HG02938 (cell line): Measurements from ENCODE around the gene ZNF717.
"Not testable (repeated sequence)": the region's sequence is repeated elsewhere in the genome, so short reads cannot be mapped to it uniquely, and the experiment has no call there.

Source experiments
- ATAC-seq: cut with Tn5 transposase; IDR thresholded peaks from one replicate; pipeline ENCODE4 v1.9.1; 2021; ENCODE audit warnings: mild to moderate bottlenecking, moderate library complexity; ENCODE audit not compliant: unreplicated experiment

ZNF717 gene

DNA sequence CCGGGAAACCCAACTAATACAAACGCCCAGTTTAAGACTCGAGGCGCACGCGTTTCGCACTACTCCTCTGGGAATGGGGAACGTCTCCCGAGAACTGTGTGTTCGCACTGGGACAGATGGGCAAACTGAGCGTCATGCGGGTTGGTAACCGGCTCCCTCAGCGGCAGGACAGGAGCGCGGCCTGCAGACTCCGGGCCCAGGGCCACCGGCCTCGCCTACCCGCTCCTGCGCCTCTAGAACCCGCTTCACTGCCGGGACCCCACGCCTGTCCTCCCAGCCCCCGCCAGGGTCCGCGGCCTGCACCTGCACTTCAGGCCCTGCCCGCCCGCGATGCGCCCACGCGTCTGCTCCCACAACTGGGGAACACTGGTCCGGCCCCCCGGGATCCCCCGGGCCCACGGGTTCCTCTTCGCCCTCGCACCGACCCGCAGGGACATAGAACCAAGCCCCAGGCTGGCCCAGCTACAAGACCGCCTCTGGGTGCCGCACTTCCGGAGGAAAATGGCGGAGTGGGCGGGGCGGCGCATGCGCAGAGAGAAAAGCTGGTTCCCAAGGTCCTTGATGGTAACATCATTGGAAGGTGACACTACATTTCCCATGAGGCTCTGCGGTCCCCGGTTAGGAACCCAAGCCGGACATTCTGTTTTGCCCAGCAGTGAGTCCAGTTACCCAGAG is at the start of gene ZNF717:
ZNF717 (minus strand) TSS at position 469 of the 675 bp plus-strand sequence. CDS start 2,187 bp downstream, outside the sequence.
- ATAC-seq = not testable (repeated sequence)

DNA sequence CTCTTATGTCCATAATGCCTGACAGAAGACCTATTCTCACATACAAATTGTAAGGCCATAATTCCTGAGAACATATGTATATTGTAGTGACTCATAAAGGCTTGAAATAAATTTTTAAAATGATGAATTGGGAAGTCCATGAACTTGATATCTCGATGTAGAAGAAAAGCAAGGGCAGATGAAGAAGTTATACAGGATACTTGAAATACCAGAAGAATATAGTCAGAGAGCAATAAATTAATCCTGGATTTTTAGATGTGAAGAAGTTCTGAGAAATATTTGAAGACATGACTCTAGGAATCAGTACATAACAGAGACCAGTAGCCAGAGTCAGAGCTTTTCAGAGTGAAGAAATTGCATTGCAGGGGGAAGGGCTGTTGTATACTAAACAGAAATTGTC is 45.7 kb upstream of the ZNF717 start:
- ATAC-seq = not testable (repeated sequence)

DNA sequence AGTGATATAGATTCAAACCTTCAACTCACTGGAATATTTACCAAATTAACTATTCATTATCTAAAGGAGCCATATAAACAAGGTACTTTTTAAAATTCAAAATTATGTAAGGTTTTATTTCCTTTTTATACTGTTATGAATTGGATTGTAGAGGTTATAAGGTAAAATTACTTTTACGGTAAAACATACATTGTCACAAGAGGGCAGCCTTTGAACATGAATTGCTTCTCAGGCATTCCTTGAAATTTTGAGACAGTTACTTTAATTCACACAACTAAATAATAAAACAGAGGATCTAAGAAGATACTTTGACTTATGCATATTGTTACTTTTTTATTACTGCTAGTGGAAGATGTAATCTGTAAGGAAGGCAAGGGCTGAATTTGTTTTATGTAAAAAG is 32.7 kb upstream of the ZNF717 start:
- not testable (repeated sequence) for ATAC-seq

DNA sequence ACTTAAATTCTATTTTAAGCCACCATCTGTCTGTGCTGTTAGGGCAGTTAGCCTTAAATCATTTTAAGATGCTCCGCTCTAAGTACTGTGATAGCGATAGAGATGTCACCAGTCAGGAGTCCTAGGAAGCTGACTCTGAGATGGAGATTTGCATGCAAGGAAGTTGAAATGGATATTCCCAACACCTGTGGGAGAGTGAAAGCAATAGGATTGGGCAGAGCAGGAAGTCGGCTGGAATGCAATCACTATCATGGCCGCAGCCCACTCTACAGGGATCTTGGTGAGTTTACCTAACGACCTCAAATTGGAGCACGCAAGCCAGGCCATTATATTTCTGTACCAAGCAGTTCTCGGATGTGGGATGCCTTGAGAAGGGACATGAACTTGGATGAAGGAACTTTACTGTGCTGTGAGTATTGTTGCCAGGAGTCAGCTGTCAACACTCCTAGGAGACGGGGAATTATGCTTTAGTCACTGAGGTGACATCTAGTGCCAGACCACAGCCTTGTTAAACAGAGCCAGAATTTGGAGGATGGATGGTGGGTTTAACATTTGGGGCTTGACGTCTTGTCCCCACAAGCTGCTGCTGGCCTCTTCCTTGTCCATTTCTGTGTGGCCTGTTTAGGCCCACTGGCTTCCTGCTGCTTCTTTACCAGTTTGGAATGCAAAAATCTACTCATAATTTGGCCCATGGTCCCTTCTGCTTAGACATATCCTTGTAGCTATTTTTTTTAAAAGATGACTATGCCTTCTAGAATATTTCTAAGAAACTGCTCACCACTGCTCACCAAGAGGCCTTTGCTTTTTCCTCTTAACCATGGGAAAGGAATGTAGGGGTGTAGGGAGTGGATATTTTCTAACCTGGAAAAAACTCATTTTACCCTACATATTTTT is 31.2 kb upstream of the ZNF717 start:
- ATAC-seq = not testable (repeated sequence)

DNA sequence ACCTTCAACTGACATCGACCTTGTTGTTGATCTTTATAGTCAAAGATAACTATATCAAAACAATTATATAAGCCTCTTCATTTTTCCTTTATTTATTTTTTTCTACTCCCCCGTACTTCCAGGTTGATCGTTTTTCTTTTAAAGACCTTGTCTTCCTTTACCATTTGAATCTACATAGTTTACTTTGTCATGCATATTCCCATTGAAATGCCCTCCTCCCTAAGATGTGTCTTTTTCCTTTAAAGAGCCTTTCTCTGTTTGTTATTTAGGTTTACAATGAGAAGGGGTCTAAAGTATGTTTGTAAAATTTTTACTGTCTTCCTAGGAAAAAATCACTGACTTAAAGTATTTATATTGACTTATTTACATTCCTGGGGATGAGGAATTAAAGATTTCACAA is 29.4 kb upstream of the ZNF717 start:
- ATAC-seq = no peak

DNA sequence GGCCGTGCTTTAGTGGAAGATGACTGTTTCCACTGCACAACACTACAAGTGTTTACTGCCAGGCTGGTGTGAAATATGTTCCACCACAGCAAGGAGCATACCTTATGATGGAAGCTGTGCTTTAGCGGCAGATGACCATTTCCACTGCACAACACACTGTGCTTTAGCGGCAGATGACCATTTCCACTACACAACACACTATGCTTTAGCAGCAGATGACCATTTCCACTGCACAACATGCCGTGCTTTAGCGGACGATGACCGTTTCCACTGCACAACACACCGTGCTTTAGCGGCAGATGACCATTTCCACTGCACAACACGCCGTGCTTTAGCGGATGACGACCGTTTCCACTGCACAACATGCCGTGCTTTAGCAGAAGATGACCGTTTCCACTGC is 2.8 kb downstream of the ZNF717 start:
- ATAC-seq = no peak

DNA sequence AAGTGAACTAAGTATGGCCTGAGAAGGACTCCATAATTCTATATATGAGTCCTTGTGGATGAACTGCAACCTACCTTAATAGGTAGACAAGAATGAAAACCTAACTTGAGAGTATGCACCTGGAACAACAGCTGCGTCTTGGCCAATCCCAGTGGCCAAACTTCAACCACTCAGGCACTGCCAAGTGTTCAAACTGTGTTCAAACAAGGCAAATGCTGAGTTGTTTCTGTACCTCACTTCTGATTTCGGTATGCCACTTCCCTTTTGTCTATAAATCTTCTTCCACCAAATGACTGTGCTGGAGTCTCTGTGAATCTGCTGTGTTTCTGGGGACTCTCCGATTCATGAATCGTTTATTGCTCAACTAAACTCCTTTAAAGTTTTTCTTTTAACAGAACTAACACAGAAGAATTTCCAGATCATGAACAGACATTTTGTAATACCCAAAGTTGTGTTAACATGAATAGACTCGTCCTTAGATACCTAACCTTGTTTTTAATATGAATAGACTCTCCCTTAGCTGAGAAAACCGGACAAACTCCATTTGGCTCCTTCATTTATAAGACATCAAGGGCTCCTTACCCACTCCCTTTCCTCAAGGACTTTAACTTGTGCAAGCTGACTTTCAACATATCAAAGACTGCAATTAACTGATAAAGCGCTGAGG is 4.1 kb downstream of the ZNF717 start:
- no peak for ATAC-seq

DNA sequence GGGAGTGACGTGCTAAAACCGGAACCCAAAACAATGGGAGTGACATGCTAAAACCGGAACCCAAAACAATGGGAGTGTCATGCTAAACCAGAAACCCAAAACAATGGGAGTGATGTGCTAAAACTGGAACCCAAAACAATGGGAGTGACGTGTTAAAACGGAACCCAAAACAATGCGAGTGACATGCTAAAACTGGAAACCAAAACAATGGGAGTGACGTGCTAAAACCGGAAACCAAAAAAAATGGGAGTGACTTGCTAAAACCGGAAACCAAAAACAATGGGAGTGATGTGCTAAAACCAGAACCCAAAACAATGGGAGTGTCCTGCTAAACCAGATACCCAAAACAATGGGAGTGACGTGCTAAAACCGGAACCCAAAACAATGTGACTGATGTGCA is 7.6 kb downstream of the ZNF717 start:
- ATAC-seq = not testable (repeated sequence)

DNA sequence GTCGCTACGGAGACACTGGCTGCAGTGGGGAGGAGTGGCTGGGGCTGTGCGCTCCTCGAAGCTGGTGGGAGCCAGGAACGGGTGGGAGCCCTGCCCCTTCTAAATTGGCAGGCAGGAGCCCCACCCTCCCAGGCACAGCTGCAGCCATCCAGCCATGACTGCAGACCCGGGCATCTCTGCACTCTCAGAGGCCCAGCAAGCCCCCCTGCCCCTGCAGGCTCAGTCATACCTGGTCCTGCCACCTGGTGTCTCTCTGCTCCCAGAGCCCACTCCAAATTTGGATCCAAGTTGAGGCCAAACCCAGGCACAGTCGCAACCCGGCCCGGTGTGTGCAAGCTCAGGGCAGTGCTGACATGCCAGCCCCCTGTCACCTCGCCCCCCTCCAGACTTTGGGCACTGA is 13.7 kb downstream of the ZNF717 start:
- ATAC-seq = not testable (repeated sequence)

DNA sequence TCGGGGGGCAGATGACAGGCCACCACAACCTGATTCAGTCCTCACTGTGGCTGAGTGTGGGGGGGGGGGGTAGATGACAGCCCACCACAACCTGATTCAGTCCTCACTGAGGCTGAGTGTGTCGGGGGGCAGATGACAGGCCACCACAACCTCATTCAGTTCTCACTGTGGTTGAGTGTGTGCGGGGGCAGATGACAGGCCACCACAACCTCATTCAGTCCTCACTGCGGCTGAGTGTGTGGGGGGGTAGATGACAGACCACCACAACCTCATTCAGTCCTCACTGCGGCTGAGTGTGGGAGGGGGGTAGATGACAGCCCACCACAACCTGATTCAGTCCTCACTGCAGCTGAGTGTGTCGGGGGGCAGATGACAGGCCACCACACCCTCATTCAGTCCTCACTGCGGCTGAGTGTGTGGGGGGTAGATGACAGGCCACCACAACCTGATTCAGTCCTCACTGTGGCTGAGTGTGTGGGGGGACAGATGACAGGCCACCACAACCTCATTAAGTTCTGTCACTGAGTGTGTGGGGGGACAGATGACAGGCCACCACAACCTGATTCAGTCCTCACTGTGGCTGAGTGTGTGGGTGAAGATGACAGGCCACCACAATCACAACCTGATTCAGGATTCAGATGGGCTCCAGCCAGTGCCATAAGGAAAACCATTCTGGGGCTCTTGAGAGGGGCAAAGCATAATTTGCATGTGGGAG is 16.9 kb downstream of the ZNF717 start:
- ATAC-seq = no peak

DNA sequence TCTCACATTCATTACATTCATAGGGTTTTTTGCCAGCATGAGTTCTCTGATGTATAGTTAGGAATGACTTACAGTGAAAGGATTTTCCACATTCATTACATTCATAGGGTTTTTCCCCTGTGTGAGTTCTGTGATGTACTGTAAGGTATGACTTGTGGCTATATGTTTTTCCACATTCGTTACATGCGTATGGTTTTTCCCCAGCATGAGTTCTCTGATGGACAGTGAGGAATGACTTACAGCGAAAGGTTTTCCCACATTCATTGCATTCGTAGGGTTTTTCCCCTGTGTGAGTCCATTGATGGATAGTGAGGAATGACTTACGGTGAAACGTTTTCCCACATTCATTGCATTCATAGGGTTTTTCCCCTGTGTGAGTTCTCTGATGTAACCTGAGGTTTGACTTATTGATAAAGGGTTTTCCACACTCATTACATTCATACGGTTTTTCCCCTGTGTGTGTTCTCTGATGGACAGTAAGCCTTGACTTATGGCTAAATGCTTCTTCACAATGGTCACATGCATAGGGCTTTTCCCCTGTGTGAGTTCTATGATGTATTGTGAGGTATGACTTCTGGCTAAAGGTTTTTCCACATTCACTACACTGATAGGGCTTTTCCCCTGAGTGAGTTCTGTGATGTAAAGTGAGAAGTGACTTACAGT is 47.4 kb downstream of the ZNF717 start:
- no peak for ATAC-seq

DNA sequence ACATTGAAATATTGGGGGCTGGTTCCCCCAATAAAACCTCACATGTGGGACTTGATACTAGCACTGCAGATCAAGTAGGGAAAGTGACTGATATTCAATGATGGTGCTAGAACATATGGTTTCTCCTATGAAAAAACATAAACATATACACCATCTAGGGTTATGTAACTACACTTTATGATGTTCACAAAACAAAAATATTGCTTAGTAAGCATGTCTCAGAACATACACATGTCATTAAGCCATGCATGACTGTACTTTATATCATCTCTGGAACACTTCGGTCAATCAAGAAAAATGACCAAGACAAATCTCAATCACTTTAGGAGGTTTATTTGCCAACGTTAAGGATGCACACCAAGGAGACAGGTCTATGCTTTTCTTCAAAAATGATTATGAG is 57.4 kb downstream of the ZNF717 start:
- ATAC-seq = no peak

DNA sequence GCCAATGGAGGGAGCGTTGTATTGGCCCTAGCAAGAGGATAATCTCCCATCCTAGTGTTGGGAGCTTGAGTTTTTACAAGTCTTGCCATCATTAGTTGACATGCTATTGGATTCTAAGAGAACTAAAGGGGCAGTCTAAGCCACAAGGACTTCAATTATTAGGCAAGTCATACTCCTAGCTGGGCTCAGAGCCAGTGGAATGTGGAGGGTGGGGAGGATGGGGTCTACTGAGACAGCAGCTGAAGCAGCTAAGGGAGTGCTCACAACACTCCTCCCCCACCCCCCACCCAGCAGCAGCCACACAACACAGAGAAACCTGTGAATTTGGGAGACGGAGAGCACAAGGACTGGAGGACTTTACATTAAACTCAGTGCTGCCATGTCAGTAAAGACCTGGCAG is 93.3 kb downstream of the ZNF717 start:
- ATAC-seq = no peak

DNA sequence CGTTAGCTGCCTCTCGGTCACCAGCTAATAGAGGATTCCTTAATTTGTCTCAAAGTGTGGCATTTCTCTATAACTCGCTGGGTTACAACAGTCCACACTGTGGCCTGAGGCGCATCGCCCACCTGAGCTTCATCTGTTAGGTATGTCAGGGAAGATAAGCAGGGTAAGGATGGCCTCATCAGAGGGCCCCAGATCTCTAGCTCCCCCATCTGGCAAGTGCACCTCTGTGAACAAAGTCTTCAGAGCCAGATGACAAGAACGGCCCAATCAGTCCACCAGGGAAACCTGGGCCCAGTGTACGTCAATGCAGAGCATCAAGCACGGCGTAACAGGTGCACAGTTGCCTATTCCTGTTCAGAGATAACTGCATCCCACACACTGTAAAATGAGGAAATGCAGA is 98.0 kb downstream of the ZNF717 start:
- ATAC-seq = no peak
